Gastrocnemius medialis (tissue), 4 donors: Measurements from ENCODE around the gene COL6A2.

Experiments
- POLR2A ChIP-seq, 2 donors: fragments of 450-650 bp; IDR thresholded peaks; one replicate each; pipeline ENCODE4 v1.6.1; 2017; ENCODE audit warnings: antibody characterized with exemption in 2 of 2, mild to moderate bottlenecking in 2 of 2, moderate library complexity in 2 of 2
- TF ChIP-seq, protein P1 (sequence below), 5 experiments: fragments of 450-650 bp in 3 of 5; fragments of 200-600 bp in 2 of 5; sonication (generic) in 2 of 5; IDR thresholded peaks in 4 of 5; conservative IDR thresholded peaks in 1 of 5; 1 replicate in 4 of 5; 2 replicates in 1 of 5; pipeline ENCODE4 v1.5.1; 2016 to 2019; ENCODE audit warnings: antibody characterized with exemption in 5 of 5, mild to moderate bottlenecking in 3 of 5, moderate library complexity in 3 of 5

GRCh38 chr21:46168659-46169386 is 70.9 kb downstream of the COL6A2 start:
- TF ChIP-seq, protein P1, sequence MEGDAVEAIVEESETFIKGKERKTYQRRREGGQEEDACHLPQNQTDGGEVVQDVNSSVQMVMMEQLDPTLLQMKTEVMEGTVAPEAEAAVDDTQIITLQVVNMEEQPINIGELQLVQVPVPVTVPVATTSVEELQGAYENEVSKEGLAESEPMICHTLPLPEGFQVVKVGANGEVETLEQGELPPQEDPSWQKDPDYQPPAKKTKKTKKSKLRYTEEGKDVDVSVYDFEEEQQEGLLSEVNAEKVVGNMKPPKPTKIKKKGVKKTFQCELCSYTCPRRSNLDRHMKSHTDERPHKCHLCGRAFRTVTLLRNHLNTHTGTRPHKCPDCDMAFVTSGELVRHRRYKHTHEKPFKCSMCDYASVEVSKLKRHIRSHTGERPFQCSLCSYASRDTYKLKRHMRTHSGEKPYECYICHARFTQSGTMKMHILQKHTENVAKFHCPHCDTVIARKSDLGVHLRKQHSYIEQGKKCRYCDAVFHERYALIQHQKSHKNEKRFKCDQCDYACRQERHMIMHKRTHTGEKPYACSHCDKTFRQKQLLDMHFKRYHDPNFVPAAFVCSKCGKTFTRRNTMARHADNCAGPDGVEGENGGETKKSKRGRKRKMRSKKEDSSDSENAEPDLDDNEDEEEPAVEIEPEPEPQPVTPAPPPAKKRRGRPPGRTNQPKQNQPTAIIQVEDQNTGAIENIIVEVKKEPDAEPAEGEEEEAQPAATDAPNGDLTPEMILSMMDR (IDR thresholded peaks at IDR 0.05 in 4 of 5, conservative IDR thresholded peaks at IDR 0.05 in 1 of 5), result no peak
- no peak for TF ChIP-seq POLR2A (IDR thresholded peaks at IDR 0.05)
